ENCODE results near the gene HSPA1L.
"Not testable (repeated sequence)": the region's sequence is repeated elsewhere in the genome, so short reads cannot be mapped to it uniquely, and the experiment has no call there.

Gene HSPA1L

GRCh38 chr6:31836474-31837368 is 21.6 kb upstream of the HSPA1L start:
- no peak for DNase-seq

GRCh38 chr6:31836047-31836473 is 21.0 kb upstream of the HSPA1L start:
- DNase-seq: no peak

GRCh38 chr6:31834367-31835250 is 19.5 kb upstream of the HSPA1L start:
- DNase-seq: peak; percentile 71

GRCh38 chr6:31831350-31832215 is 16.5 kb upstream of the HSPA1L start:
- no peak for DNase-seq

DNA sequence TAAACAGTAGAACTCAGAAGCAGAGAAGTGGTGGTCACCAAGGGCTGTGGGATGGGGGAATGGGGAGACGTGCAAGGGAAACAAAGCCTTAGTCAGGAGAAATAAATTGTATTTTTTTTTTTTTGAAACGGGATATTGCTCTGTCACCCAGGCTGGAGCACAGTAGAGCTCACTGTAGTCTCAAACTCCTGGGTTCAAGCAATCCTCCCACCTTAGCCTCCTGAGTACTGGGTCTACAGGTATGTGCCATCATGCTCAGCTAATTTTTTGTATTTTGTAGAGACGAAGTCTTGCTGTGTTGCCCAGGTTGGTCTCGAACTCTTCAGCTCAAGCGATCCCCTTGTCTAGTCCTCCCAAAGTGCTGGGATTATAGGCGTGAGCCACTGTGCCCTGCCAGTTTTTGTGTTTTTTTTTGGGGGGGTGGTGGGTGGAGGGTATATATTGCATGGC is 15.8 kb upstream of the HSPA1L start:
- no peak for DNase-seq

- DNase-seq: no peak
Observed at GRCh38 chr6:31829633-31830283, 14.7 kb upstream of the HSPA1L start.

- DNase-seq: peak; percentile 70
Observed at GRCh38 chr6:31827286-31828079, 12.4 kb upstream of the HSPA1L start, which contains the start of gene HSPA1B. Gene HSPA1B, plus strand, starts transcription at chr6:31827738. Its CDS starts 213 bp downstream, at chr6:31827951.

- DNase-seq: no peak
Observed at GRCh38 chr6:31826793-31827285, 11.8 kb upstream of the HSPA1L start.

DNA sequence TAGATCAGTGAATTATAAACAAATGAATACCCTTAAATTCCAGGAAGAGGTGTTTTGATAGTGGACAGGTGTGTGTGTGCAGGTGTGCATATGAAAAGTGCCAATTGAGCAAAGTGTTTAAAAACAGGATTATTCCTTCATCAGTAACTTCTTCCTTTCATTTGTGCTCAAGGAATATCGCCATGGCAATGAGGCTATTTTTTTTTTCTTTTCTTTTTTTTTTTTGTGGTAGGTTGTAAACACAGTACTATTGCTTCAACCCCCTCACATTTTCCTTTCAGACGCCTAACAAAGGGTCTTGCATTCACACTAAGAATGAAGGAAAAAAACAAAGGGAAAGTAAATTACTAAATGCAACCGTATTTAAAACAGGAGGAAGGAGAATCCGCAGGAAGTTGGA is 10.5 kb upstream of the HSPA1L start:
- DNase-seq: no peak

- not testable (repeated sequence) for DNase-seq
Observed at GRCh38 chr6:31823592-31824196, 8.6 kb upstream of the HSPA1L start.

- DNase-seq: peak; percentile 45
Observed at GRCh38 chr6:31822036-31822821, 7.1 kb upstream of the HSPA1L start.

DNA sequence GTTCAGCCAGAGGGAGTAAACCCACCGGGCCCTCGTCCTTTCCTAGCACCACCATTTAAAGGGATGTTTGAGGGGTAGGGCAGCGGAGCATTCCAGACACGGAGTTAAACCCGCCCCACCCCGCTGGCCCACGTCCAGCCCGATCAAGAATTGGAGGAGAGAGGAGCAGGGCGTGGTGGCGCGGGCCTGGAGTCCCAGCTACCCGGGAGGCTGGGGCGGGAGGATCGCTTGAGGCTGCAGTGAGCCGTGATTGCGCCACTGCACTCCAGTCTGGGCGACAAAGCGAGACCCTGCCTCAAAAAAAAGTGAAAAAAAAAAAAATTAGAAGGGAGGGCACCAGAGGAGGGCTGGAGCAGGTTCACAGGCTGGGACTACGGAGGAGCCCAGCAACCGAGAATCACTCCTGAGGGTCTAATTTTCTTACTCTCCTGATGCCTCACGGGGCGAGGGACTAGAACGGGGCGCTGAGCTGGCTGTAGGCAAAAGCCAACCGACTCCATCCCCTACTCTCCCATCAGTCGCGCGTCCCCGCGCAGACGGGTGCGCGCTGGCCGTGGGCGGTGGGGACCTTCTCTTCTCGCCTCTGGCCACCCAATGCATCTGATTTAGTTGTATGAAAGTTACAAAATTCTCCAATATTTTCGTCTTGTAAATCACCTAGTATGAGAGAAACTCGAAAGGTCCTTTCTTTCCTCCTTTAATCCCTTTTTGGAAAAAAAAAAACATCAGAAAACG is 6.4 kb upstream of the HSPA1L start:
- no peak for DNase-seq

- not testable (repeated sequence) for DNase-seq
Observed at GRCh38 chr6:31820399-31820798, 5.3 kb upstream of the HSPA1L start.

DNA sequence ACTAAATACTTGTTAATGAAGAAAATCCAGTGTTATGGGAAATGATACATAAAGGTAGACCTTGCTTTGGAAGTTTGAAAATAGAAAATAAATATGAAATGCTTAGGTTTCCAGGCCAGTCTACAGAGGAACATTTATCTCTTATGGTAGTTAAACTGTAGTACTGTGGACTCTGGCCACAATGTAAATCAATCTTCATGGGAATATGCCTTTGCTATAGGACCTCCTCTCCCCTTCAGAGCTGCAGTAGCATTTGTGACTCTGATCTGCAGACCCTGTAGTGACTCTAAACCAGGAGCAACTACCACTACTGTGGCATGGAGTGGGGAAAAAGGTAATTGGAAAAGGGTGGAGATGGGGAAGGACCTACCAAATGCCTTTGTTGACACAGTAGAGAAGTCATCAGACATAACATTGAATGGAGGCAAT is 4.8 kb upstream of the HSPA1L start:
- no peak for DNase-seq

GRCh38 chr6:31817929-31818511 is 2.9 kb upstream of the HSPA1L start:
- DNase-seq: not testable (repeated sequence)

- DNase-seq: not testable (repeated sequence)
Observed at GRCh38 chr6:31817133-31817928, 2.2 kb upstream of the HSPA1L start.

DNA sequence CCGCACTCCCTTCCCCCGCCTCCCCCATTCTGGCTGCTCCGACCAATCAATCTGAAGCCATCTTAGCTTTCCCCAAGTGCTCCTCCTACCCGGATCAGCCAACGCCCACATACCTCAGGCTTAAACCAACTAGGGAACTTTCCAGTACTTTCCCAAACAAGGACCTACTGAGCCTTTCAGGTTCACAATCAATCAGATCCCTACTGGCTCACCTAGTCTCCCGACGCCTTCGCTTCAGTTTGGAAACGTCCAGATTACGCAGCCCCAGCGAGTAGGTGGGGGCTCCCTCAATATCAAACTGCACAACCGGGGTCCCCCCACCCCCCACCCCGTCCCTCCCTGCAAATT is 432 bp downstream of the HSPA1L start:
- peak; percentile 62 for DNase-seq

GRCh38 chr6:31813465-31813849 is 1.6 kb downstream of the HSPA1L start:
- DNase-seq: no peak
